Mesothelial cell of epicardium (in vitro differentiated cells): ENCODE results near the gene RAB11FIP3. TPM values are rescaled to one million over a fixed set of nuclear protein-coding genes. Genes with fewer than 3 reads are reported as not detected.

Experiments
- DNase-seq, 2 experiments: peaks; one replicate each; pipeline ENCODE4 v3.0.0; 2021; ENCODE audit warnings: low spot score in 2 of 2; ENCODE audit not compliant: unreplicated experiment in 2 of 2
- H3K27ac Mint-ChIP-seq: 2 replicates; pipeline ENCODE4 v1.8.0; 2021; ENCODE audit warnings: mixed read lengths
- H3K27me3 Mint-ChIP-seq: 2 replicates; pipeline ENCODE4 v1.8.0; 2021; ENCODE audit warnings: low read depth, mixed read lengths
- H3K36me3 Mint-ChIP-seq: 2 replicates; pipeline ENCODE4 v1.8.0; 2021; ENCODE audit warnings: mixed read lengths
- H3K4me1 Mint-ChIP-seq: 2 replicates; pipeline ENCODE4 v1.8.0; 2021; ENCODE audit warnings: mixed read lengths
- H3K4me3 Mint-ChIP-seq: 2 replicates; pipeline ENCODE4 v1.8.0; 2021; ENCODE audit warnings: mild to moderate bottlenecking, moderate library complexity, mixed read lengths
- H3K9me3 Mint-ChIP-seq: 2 replicates; pipeline ENCODE4 v1.8.0; 2021; ENCODE audit warnings: mixed read lengths
- CTCF ChIP-seq: fragments of 200-600 bp; sonication (generic); IDR thresholded peaks from one replicate; pipeline ENCODE4 v1.5.0; 2021; ENCODE audit warnings: antibody characterized with exemption; ENCODE audit not compliant: unreplicated experiment
- total RNA-seq: library from RNA; stranded (reverse); gene quantifications from 3 replicates; pipeline ENCODE4 v1.2.1, GENCODE V29; 2021

Gene RAB11FIP3
- total RNA-seq, 1 donor from 2014 or later: 68.8 TPM

- no peak overlapping the region for H3K27ac Mint-ChIP-seq
- H3K4me1 Mint-ChIP-seq: peaks cover 22% of the 10 kb centered on the region
- no peak overlapping the region for H3K4me3 Mint-ChIP-seq
Observed at GRCh38 chr16:524274-525040, 99.0 kb downstream of the RAB11FIP3 start.

GRCh38 chr16:525123-525519 is 99.7 kb downstream of the RAB11FIP3 start:
- DNase-seq: no peak
- Mint-ChIP-seq H3K27ac (peak overlapping the region; percentile 60), H3K4me3 (peak overlapping the region; percentile 82), H3K4me1 (peaks cover 25% of the 10 kb centered on the region), H3K27me3 (no peaks in the 10 kb centered on the region), H3K36me3 (no peaks in the 10 kb centered on the region), H3K9me3 (no peaks in the 10 kb centered on the region)
- no peak for TF ChIP-seq CTCF

More at GRCh38 chr16:524274-525040, 99.0 kb downstream of the RAB11FIP3 start:
- TF ChIP-seq CTCF: no peak
- Mint-ChIP-seq H3K9me3 (no peaks in the 10 kb centered on the region), H3K27me3 (no peaks in the 10 kb centered on the region), H3K36me3 (peaks cover 1% of the 10 kb centered on the region)
- DNase-seq: no peak

GRCh38 chr16:525520-526180 is 100.2 kb downstream of the RAB11FIP3 start:
- H3K4me1 Mint-ChIP-seq: peaks cover 25% of the 10 kb centered on the region
- DNase-seq: no peak
- no peak for TF ChIP-seq CTCF
- no peaks in the 10 kb centered on the region for H3K36me3 Mint-ChIP-seq
- no peaks in the 10 kb centered on the region for H3K9me3 Mint-ChIP-seq
- peak overlapping the region; percentile 60 for H3K27ac Mint-ChIP-seq
- H3K4me3 Mint-ChIP-seq: peak overlapping the region; percentile 82
- no peaks in the 10 kb centered on the region for H3K27me3 Mint-ChIP-seq

- Mint-ChIP-seq H3K4me3 (peak overlapping the region; percentile 82), H3K9me3 (no peaks in the 10 kb centered on the region), H3K36me3 (no peaks in the 10 kb centered on the region), H3K27me3 (no peaks in the 10 kb centered on the region), H3K4me1 (peaks cover 25% of the 10 kb centered on the region), H3K27ac (peak overlapping the region; percentile 98)
- peak in 1 of 2 experiments; percentile 67 for DNase-seq
- TF ChIP-seq CTCF: no peak
Observed at GRCh38 chr16:526181-527014, 100.9 kb downstream of the RAB11FIP3 start.

GRCh38 chr16:527015-527903 is 101.8 kb downstream of the RAB11FIP3 start, which contains the start of gene CAPN15:
Gene CAPN15, plus strand, starts transcription at chr16:527712. Its CDS starts 19,127 bp downstream, at chr16:546839.
- H3K27ac Mint-ChIP-seq: peak within 1 kb of the TSS; percentile 98
- H3K27me3 Mint-ChIP-seq: no peaks in the 10 kb centered on the region
- DNase-seq: peak; percentile 86 to 93
- peaks cover 25% of the 10 kb centered on the region for H3K4me1 Mint-ChIP-seq
- TF ChIP-seq CTCF: no peak
- H3K36me3 Mint-ChIP-seq: no peaks in the 10 kb centered on the region
- peak within 1 kb of the TSS; percentile 82 for H3K4me3 Mint-ChIP-seq
- no peaks in the 10 kb centered on the region for H3K9me3 Mint-ChIP-seq
